ENCODE data around the gene TMED5.
"Not testable (repeated sequence)": the region's sequence is repeated elsewhere in the genome, so short reads cannot be mapped to it uniquely, and the experiment has no call there.

DNA sequence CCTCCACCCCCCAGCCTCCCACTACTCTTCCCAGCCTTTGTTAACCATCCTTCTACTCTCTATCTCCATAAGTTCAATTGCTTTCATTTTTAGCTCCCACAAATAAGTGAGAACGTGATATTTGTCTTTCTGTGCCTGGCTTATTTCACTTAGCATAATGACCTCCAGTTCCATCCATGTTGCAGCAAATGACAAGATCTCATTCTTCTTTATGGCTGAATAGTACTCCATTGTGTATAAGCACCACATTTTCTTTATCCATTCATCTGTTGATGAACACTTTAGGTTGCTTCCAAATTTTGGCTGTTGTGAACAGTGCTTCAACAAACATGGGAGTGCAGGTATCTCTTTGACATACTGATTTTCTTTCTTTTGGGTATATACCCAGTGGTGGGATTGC lies 14.3 kb downstream of the TMED5 start:
- not testable (repeated sequence) for TF ChIP-seq CTCF (conservative IDR thresholded peaks at IDR 0.05); EZH2 (IDR thresholded peaks at IDR 0.05; ENCODE audit: low read depth)

Measured in PC-9 (cell line).